Colonic mucosa (tissue), 4 donors: ENCODE measurements around the gene EVA1C. TPM values are rescaled to one million over a fixed set of nuclear protein-coding genes. Genes with fewer than 3 reads are reported as not detected.
"Not testable (repeated sequence)": the region's sequence is repeated elsewhere in the genome, so short reads cannot be mapped to it uniquely, and the experiment has no call there.

Source experiments
- DNase-seq: peaks from one replicate; pipeline ENCODE4 v3.0.0-alpha.2; 2020
- H3K27ac ChIP-seq: fragments of 200-600 bp; one replicate; pipeline ENCODE4 v1.8.0; 2021
- H3K27me3 ChIP-seq: fragments of 200-600 bp; one replicate; pipeline ENCODE4 v1.8.0; 2021
- H3K36me3 ChIP-seq: fragments of 200-600 bp; one replicate; pipeline ENCODE4 v1.8.0; 2021
- H3K4me1 ChIP-seq: fragments of 200-600 bp; one replicate; pipeline ENCODE4 v1.8.0; 2021; ENCODE audit warnings: mild to moderate bottlenecking
- H3K4me3 ChIP-seq: fragments of 200-600 bp; one replicate; pipeline ENCODE4 v1.8.0; 2021
- H3K9ac ChIP-seq, 2 donors: one replicate each; pipeline ENCODE4 v1.7.0; 2013; ENCODE audit warnings: control low read depth in 2 of 2, low read depth in 2 of 2, low read length in 2 of 2
- H3K9me3 ChIP-seq: fragments of 200-600 bp; one replicate; pipeline ENCODE4 v1.8.0; 2021
- intact Hi-C: fragments of 100-400 bp; cut with DNase I; formaldehyde crosslinking; loops from one replicate; pipeline ENCODE4 v1.14.1; 2022
- total RNA-seq, 2 donors: library from RNA; stranded (reverse); fragmentation: NEBNext Ultra II Directional in 1 of 2; extraction: Animal tissue kit (Norgen Biotek cat#: 25700) in 1 of 2; gene quantifications; one replicate each; pipeline ENCODE4 v1.2.1, GENCODE V29; 2021
- TF ChIP-seq, protein P1 (sequence below): fragments of 200-600 bp; IDR thresholded peaks from one replicate; pipeline ENCODE4 v1.8.0; 2022; ENCODE audit warnings: antibody characterized with exemption, mild to moderate bottlenecking
- donor health status: healthy.
- donor health status: DM: no; HTN: no; CAD: no.
- donor health status: DM: no; HTN: no; CAD: no.

EVA1C gene
- total RNA-seq, 2 donors from 2014 or later: 7.3 to 9.9 TPM

DNA sequence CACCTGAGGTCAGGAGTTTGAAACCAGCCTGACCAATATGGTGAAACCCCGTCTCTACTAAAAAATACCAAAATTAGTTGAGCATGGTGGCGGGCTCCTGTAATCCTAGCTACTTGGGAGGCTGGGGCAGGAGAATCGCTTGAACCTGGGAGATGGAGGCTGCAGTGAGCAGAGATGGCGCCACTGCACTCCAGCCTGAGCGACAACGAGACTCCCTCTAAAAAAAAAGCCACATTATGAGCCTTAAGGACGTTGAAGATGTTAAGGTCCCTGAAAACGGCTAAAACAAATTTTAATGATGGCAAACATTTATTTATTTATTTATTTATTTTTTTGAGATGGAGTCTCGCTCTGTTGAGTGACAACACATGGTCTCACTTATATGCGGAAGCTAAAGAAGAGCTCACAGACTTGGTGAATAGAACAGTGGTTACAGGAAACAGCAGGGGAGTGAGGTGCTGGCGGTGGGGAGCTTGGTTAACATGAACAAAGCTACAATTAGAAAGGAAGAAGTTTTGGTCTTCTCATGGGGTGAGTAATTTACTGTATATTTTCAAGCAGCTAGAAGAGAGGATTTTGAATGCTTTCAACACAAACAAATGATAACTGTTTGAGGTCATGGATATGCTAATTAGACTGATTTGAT lies 125.8 kb downstream of the EVA1C start:
- TF ChIP-seq, protein P1, sequence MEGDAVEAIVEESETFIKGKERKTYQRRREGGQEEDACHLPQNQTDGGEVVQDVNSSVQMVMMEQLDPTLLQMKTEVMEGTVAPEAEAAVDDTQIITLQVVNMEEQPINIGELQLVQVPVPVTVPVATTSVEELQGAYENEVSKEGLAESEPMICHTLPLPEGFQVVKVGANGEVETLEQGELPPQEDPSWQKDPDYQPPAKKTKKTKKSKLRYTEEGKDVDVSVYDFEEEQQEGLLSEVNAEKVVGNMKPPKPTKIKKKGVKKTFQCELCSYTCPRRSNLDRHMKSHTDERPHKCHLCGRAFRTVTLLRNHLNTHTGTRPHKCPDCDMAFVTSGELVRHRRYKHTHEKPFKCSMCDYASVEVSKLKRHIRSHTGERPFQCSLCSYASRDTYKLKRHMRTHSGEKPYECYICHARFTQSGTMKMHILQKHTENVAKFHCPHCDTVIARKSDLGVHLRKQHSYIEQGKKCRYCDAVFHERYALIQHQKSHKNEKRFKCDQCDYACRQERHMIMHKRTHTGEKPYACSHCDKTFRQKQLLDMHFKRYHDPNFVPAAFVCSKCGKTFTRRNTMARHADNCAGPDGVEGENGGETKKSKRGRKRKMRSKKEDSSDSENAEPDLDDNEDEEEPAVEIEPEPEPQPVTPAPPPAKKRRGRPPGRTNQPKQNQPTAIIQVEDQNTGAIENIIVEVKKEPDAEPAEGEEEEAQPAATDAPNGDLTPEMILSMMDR: no peak
- H3K4me1 ChIP-seq: no peaks in the 10 kb centered on the region
- H3K9ac ChIP-seq: no peak overlapping the region
- no peaks in the 10 kb centered on the region for H3K9me3 ChIP-seq
- no peak for DNase-seq
- no peaks in the 10 kb centered on the region for H3K27me3 ChIP-seq
- intact Hi-C loops: no loop called here
- no peaks in the 10 kb centered on the region for H3K36me3 ChIP-seq
- H3K27ac ChIP-seq: no peak overlapping the region
- no peak overlapping the region for H3K4me3 ChIP-seq

DNA sequence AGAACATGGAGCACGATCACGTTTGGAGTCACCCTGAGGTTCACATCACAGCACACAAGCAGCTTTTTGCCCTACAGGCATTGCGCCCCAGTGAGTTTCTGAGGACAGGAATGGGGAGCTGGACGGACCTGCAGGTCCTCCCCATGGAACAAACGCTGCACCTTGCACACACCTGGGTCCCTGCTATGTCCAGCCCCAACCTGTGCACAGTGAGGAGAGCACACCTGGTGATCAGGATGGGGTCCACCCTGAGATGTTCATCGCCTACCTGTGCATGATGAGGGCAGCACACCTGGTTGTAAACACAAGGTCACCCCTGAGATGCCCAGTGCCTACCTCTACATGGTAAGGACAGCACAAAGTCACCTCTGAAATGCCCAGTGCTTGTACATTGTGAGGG lies 126.9 kb downstream of the EVA1C start:
- TF ChIP-seq, protein P1: no peak
- no peak for DNase-seq
- H3K27me3 ChIP-seq: no peaks in the 10 kb centered on the region
- no peaks in the 10 kb centered on the region for H3K4me1 ChIP-seq
- intact Hi-C loops: no loop called here
- no peaks in the 10 kb centered on the region for H3K36me3 ChIP-seq
- H3K4me3 ChIP-seq: no peak overlapping the region
- no peak overlapping the region for H3K9ac ChIP-seq
- H3K27ac ChIP-seq: no peak overlapping the region
- no peaks in the 10 kb centered on the region for H3K9me3 ChIP-seq

DNA sequence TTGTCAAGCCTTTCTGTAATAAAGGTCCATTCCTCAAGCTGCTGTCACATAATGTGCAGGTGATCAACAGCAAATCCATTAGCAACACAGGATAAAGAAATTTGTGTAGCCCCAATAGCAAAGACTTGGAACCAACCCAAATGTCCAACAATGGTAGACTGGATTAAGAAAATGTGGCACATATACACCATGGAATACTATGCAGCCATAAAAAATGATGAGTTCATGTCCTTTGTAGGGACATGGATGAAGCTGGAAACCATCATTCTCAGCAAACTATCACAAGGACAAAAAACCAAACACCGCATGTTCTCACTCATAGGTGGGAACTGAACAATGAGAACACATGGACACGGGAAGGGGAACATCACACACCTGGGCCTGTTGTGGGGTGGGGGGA lies 130.6 kb downstream of the EVA1C start:
- H3K27ac ChIP-seq, H3K4me1 ChIP-seq, H3K36me3 ChIP-seq, H3K27me3 ChIP-seq, H3K4me3 ChIP-seq, H3K9me3 ChIP-seq, DNase-seq, intact Hi-C loops, H3K9ac ChIP-seq: not testable (repeated sequence)

DNA sequence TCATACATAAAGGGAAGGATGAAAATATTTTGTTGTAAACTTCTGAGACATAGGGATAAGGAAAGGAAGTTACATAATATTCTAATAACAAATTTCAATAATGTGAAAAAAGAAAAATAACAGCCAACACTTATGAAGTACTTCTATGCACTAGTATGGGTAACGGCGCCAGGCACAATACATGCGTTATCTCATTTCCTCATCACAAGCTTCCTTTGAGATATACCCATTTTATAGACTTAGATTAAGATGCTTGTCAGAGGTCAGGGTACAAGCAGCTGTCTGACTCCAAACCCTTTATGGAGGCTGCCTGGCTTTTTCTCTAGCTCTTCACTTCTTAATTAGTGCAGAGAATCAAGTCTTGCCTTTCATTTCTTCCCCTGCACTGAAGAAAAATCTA lies 131.5 kb downstream of the EVA1C start:
- Histone ChIP-seq H3K4me1 (no peaks in the 10 kb centered on the region), H3K27me3 (no peaks in the 10 kb centered on the region), H3K9ac (no peak overlapping the region), H3K4me3 (no peak overlapping the region), H3K27ac (no peak overlapping the region), H3K9me3 (no peaks in the 10 kb centered on the region), H3K36me3 (no peaks in the 10 kb centered on the region)
- TF ChIP-seq, protein P1: no peak
- intact Hi-C loops: no loop called here
- no peak for DNase-seq

DNA sequence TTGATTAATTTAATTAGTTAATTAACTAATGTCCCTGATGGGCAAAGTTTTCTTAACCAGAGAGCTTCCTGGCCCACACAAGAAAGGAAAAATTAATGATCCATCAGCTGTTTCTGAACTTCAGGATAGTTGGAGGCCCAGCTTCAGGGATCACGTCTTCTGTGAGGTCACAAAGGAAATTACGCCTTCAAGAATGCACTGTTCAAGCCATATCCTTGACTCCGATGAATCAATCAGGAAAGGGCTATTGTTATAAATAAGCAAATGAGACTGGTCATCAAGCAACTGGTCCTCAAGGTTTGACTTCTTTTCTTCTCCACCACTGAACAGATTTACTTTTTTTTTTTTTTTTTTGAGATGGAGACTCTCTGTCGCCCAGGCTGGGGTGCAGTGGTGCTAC lies 132.2 kb downstream of the EVA1C start:
- TF ChIP-seq, protein P1: no peak
- Histone ChIP-seq H3K9ac (no peak overlapping the region), H3K4me1 (no peaks in the 10 kb centered on the region), H3K27ac (no peak overlapping the region), H3K9me3 (no peaks in the 10 kb centered on the region), H3K36me3 (no peaks in the 10 kb centered on the region), H3K4me3 (no peak overlapping the region), H3K27me3 (no peaks in the 10 kb centered on the region)
- intact Hi-C loops: no loop called here
- DNase-seq: no peak

DNA sequence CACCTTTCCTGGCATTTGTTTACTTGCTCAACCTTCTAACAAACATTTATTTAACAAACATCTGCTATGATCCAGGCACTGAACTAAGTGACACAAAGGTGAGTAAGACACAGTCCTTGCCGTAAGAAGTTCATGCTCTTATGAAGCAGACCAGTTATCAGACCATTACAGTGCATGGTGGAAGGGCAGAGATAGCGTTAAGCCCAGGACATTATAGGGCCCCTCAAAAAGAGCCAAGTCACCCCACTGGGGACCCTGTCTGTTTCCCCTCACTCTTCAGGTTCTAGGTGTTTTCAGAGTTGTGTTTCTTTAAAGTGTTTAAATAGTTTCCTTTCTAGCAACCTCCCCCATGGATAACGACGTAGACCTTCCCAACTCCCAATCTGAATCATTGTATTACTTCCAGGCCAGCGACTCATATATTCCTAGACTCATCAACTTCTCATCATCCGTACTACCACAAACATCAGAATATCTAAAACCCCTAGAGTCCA lies 133.5 kb downstream of the EVA1C start:
- TF ChIP-seq, protein P1: no peak
- no peak for DNase-seq
- H3K36me3 ChIP-seq: no peaks in the 10 kb centered on the region
- no peak overlapping the region for H3K9ac ChIP-seq
- intact Hi-C loops: no loop called here
- no peaks in the 10 kb centered on the region for H3K9me3 ChIP-seq
- no peak overlapping the region for H3K4me3 ChIP-seq
- H3K4me1 ChIP-seq: no peaks in the 10 kb centered on the region
- H3K27ac ChIP-seq: no peak overlapping the region
- no peaks in the 10 kb centered on the region for H3K27me3 ChIP-seq
